ENCODE data around the gene BCL6B. TPM values are rescaled to one million over a fixed set of nuclear protein-coding genes. Genes with fewer than 3 reads are reported as not detected.
"Not testable (repeated sequence)": the region's sequence is repeated elsewhere in the genome, so short reads cannot be mapped to it uniquely, and the experiment has no call there.

Gene BCL6B
- total RNA-seq, result not detected in 2 replicates

DNA sequence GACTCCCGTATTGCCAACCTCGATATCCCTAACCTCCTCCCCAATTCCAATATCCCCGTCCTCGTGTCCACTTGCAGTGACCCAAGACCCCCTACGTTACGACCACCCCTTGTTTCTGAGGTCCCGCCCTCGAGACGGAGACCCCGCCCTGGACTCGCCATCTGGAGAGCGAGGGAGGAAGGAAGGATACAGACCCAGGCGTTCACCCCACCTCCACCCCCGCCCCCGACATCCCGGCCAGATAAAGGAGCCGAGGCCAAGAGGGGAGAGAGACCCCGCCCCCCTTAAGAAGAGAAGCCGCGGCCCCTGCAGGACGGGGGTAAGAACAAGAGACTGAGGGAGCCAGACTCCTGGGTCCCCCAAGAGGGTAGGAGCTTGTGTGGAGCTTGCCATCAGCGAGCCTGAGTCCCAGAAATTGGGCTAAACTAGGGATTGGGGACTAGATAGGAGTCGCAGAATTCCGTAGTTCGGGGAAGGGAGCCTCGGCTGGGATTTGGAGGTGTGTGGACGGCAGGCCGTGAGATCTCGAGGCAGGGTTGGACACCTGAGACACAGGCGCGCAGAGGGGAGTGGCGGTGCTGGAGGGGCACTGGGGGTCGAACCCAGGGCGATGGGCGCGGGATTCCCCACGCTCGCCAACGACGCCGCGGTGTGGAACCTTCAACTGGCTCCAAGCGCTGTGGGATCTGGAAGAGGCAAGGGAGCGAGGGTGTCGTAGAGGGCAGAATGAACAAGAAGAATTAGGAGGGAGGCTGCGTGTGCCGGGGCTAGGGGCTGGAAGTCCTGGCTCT, at the start of gene BCL6B:
BCL6B (plus strand) TSS at position 270 of the 791 bp plus-strand sequence. CDS start 622 bp downstream, outside the sequence.
- Histone ChIP-seq H3K27me3 (ENCODE audit: control insufficient read depth, insufficient read depth, low read length) (peaks cover 5% of the 10 kb centered on the region), H3K36me3 (ENCODE audit: control insufficient read depth, insufficient read depth, low read length) (no peaks in the 10 kb centered on the region), H3K4me3 (ENCODE audit: low read depth, low read length) (peak within 1 kb of the TSS; percentile 30)
- DNase-seq (ENCODE audit: low read depth) (no peak), FAIRE-seq (no peak)
- TF ChIP-seq, protein P1, sequence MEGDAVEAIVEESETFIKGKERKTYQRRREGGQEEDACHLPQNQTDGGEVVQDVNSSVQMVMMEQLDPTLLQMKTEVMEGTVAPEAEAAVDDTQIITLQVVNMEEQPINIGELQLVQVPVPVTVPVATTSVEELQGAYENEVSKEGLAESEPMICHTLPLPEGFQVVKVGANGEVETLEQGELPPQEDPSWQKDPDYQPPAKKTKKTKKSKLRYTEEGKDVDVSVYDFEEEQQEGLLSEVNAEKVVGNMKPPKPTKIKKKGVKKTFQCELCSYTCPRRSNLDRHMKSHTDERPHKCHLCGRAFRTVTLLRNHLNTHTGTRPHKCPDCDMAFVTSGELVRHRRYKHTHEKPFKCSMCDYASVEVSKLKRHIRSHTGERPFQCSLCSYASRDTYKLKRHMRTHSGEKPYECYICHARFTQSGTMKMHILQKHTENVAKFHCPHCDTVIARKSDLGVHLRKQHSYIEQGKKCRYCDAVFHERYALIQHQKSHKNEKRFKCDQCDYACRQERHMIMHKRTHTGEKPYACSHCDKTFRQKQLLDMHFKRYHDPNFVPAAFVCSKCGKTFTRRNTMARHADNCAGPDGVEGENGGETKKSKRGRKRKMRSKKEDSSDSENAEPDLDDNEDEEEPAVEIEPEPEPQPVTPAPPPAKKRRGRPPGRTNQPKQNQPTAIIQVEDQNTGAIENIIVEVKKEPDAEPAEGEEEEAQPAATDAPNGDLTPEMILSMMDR (IDR thresholded peaks at IDR 0.05; ENCODE audit: insufficient read depth, low read length, severe bottlenecking), result no peak

DNA sequence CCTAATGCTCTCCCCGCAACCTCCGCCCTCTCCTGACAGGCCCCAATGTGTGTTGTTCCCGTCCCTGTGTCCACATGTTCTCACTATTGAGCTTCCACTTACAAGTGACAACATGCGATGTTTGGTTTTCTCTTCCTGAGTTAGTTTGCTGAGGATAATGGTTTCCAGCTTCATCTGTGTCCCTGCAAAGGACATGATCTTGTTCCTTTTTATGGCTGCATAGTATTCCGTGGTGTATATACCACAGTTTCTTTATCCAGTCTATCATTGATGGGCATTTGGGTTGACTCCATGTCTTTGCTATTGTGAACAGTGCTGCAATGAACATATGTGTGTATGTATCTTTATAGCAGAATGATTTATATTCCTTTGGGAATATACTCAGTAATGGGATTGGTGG, 43.4 kb upstream of the BCL6B start:
- not testable (repeated sequence) for FAIRE-seq; H3K4me3 ChIP-seq (ENCODE audit: low read depth, low read length); H3K36me3 ChIP-seq (ENCODE audit: control insufficient read depth, insufficient read depth, low read length); DNase-seq (ENCODE audit: low read depth); H3K27me3 ChIP-seq (ENCODE audit: control insufficient read depth, insufficient read depth, low read length)

DNA sequence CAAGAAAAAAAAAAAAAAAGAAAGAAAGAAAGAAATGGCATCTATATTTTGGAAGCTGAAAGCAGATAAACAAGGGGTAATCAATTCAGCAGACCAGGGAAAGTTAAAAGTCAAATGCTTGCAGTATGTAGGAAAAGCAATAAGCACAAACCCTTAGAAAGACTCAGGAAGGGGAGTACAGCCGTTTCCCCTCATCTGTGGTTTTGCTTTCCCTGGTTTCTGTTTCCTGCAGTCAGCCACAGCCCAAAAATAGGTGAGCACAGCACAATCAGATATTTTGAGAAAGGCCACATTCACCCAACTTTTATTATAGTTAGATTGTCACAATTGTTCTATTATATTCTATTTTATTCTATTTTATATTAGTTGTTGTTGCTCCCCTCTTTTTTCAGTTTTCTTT, 41.4 kb upstream of the BCL6B start:
- H3K4me3 ChIP-seq (ENCODE audit: low read depth, low read length), result no peak overlapping the region
- no peak for FAIRE-seq
- TF ChIP-seq, protein P1 (IDR thresholded peaks at IDR 0.05; ENCODE audit: insufficient read depth, low read length, severe bottlenecking), result no peak
- no peaks in the 10 kb centered on the region for H3K27me3 ChIP-seq (ENCODE audit: control insufficient read depth, insufficient read depth, low read length)
- no peaks in the 10 kb centered on the region for H3K36me3 ChIP-seq (ENCODE audit: control insufficient read depth, insufficient read depth, low read length)
- DNase-seq (ENCODE audit: low read depth), result no peak

GRCh38 chr17:6985266-6985665, 37.6 kb upstream of the BCL6B start:
- no peak for DNase-seq (ENCODE audit: low read depth)
- no peaks in the 10 kb centered on the region for H3K36me3 ChIP-seq (ENCODE audit: control insufficient read depth, insufficient read depth, low read length)
- no peak for FAIRE-seq
- TF ChIP-seq, protein P1 (IDR thresholded peaks at IDR 0.05; ENCODE audit: insufficient read depth, low read length, severe bottlenecking), result no peak
- peaks cover 2% of the 10 kb centered on the region for H3K27me3 ChIP-seq (ENCODE audit: control insufficient read depth, insufficient read depth, low read length)
- H3K4me3 ChIP-seq (ENCODE audit: low read depth, low read length), result no peak overlapping the region

DNA sequence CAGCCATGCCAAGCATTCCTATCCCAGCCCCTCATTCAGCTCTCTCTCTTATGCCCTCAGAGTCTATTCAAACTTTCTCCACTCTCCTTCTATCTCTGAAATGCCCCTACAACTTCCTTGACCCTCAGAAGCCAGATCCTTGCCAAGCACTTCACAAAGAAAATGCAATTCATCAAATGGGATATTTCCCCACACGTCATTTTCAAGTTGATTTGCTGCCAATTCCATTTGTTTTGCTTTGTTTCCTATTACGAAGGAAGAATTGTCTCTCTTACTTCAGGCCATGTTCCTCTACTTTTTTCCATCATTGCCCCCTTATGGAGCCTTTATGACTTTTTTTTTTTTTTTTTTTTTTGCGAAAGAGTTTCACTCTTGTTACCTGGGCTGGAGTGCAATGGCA, 36.2 kb upstream of the BCL6B start:
- H3K4me3 ChIP-seq (ENCODE audit: low read depth, low read length), result no peak overlapping the region
- TF ChIP-seq, protein P1 (IDR thresholded peaks at IDR 0.05; ENCODE audit: insufficient read depth, low read length, severe bottlenecking), result no peak
- H3K36me3 ChIP-seq (ENCODE audit: control insufficient read depth, insufficient read depth, low read length), result no peaks in the 10 kb centered on the region
- peaks cover 2% of the 10 kb centered on the region for H3K27me3 ChIP-seq (ENCODE audit: control insufficient read depth, insufficient read depth, low read length)
- no peak for DNase-seq (ENCODE audit: low read depth)
- FAIRE-seq, result no peak

- FAIRE-seq (no peak), DNase-seq (ENCODE audit: low read depth) (peak; percentile 38)
- Histone ChIP-seq H3K36me3 (ENCODE audit: control insufficient read depth, insufficient read depth, low read length) (no peaks in the 10 kb centered on the region), H3K4me3 (ENCODE audit: low read depth, low read length) (no peak overlapping the region), H3K27me3 (ENCODE audit: control insufficient read depth, insufficient read depth, low read length) (peaks cover 2% of the 10 kb centered on the region)
- TF ChIP-seq, protein P1 (IDR thresholded peaks at IDR 0.05; ENCODE audit: insufficient read depth, low read length, severe bottlenecking), result no peak
These were observed 33.1 kb upstream of the BCL6B start for GRCh38 chr17:6989779-6990178.

GRCh38 chr17:6993613-6994056, 29.2 kb upstream of the BCL6B start:
- FAIRE-seq; H3K36me3 ChIP-seq (ENCODE audit: control insufficient read depth, insufficient read depth, low read length); DNase-seq (ENCODE audit: low read depth); H3K27me3 ChIP-seq (ENCODE audit: control insufficient read depth, insufficient read depth, low read length); H3K4me3 ChIP-seq (ENCODE audit: low read depth, low read length): not testable (repeated sequence)

Data from bronchial epithelial cell (primary cell).